ENCODE results near the gene MYDGF. TPM values are rescaled to one million over a fixed set of nuclear protein-coding genes. Genes with fewer than 3 reads are reported as not detected.

Gene MYDGF
- total and polyA plus RNA-seq, 2 of the 13 experiments (the other 11 are each of a cell fraction or from before 2014, with no cell fraction given): 116 to 198 TPM

GRCh38 chr19:4711211-4711610 lies 41.1 kb upstream of the MYDGF start:
- no peak overlapping the region for H3K4me3 ChIP-seq (replicated peaks in 1 of 3; ENCODE audit: insufficient read depth in 1 of 3, low read depth in 2 of 3, low read length in 3 of 3)
- BruUV-seq (replicated peaks): no TSS peak
- no peak for FAIRE-seq
- H3K27me3 ChIP-seq (ENCODE audit: control insufficient read depth in 1 of 2, insufficient read depth in 2 of 2, low read length in 2 of 2): no peaks in the 10 kb centered on the region
- H3K9ac ChIP-seq (ENCODE audit: insufficient read depth, low read depth, low read length): no peak overlapping the region
- no peak overlapping the region for H2AFZ ChIP-seq (ENCODE audit: low read length)
- WGBS (ENCODE audit: low lambda C conversion rate): 100% methylated on average over 4 of the region's 8 CpGs
- H3K27ac ChIP-seq (ENCODE audit: extremely low read length, insufficient read depth, low read length): no peak overlapping the region
- DNase-seq (ENCODE audit: low spot score): no peak
- peaks cover 22 to 42% of the 10 kb centered on the region in 2 experiments; a peak in 4 of 5 replicates for H3K36me3 ChIP-seq (replicated peaks in 1 of 2; ENCODE audit: control insufficient read depth in 1 of 2, insufficient read depth in 2 of 2, low read length in 2 of 2)
- no peak for ATAC-seq
- H3K79me2 ChIP-seq (ENCODE audit: insufficient read depth, low read length): no peaks in the 10 kb centered on the region
- in situ Hi-C loops (cut with HindIII; ENCODE audit: extremely low pct_ligation_motif_present, low pct_unique_long_range_greater_than_20kb) (no loop called here), intact Hi-C loops (cut with micrococcal nuclease; ENCODE audit: unreplicated experiment) (no loop called here)
- POLR2A ChIA-PET: no interaction called here
- H3K4me1 ChIP-seq (ENCODE audit: insufficient read depth, low read length): peaks cover 49% of the 10 kb centered on the region
- no peak for TF ChIP-seq HNF4G (IDR thresholded peaks at IDR 0.05; ENCODE audit: borderline replicate concordance, low read depth, low read length)
- no peak for TF ChIP-seq HNF4G (CRISPR knock-in tag; IDR thresholded peaks at IDR 0.05; ENCODE audit: borderline replicate concordance, low read depth)
- TF ChIP-seq ZNF563 (CRISPR knock-in tag; IDR thresholded peaks at IDR 0.05): no peak
- TF ChIP-seq, protein P1, sequence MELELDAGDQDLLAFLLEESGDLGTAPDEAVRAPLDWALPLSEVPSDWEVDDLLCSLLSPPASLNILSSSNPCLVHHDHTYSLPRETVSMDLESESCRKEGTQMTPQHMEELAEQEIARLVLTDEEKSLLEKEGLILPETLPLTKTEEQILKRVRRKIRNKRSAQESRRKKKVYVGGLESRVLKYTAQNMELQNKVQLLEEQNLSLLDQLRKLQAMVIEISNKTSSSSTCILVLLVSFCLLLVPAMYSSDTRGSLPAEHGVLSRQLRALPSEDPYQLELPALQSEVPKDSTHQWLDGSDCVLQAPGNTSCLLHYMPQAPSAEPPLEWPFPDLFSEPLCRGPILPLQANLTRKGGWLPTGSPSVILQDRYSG (CRISPR knock-in tag; IDR thresholded peaks at IDR 0.05): no peak
- TF ChIP-seq ZNF550 (CRISPR knock-in tag; IDR thresholded peaks at IDR 0.05; ENCODE audit: borderline replicate concordance): no peak
- TF ChIP-seq RARA (CRISPR knock-in tag; IDR thresholded peaks at IDR 0.05): no peak
- no peak for TF ChIP-seq PPARG (CRISPR knock-in tag; conservative IDR thresholded peaks at IDR 0.05)
- no peak for TF ChIP-seq ONECUT2 (CRISPR knock-in tag; IDR thresholded peaks at IDR 0.05)
- CTCF ChIA-PET (ENCODE audit: low intra/inter-chr PET ratio, low total read pairs): no interaction called here
- H3K9me3 ChIP-seq (ENCODE audit: low read length): no peaks in the 10 kb centered on the region
- no peak overlapping the region for H3K4me2 ChIP-seq (ENCODE audit: low read depth, low read length)
- peaks cover 6% of the 10 kb centered on the region; the same call in 1 of the 2 replicates for H4K20me1 ChIP-seq (ENCODE audit: insufficient read depth, low read length)

DNA sequence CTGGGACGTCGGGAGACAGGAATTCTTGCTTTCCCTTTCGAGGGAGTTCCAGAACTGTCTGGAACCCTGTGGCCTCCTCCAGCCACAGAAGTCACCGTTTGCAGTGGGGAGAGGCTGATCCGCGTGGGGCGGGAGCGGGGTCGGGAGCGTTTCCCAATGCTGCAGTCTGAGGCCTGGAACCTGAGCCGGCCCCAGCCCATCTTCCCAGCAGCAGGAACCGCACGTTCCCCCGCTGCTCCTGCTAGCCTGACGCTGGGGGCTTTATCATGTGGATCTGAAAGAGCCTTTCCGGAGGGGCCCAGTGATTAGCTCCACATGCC lies 40.1 kb upstream of the MYDGF start:
- no peak overlapping the region for H3K4me3 ChIP-seq (replicated peaks in 1 of 3; ENCODE audit: insufficient read depth in 1 of 3, low read depth in 2 of 3, low read length in 3 of 3)
- intact Hi-C loops (cut with micrococcal nuclease; ENCODE audit: unreplicated experiment): no loop called here
- peaks cover 22 to 42% of the 10 kb centered on the region in 2 experiments; a peak in 4 of 5 replicates for H3K36me3 ChIP-seq (replicated peaks in 1 of 2; ENCODE audit: control insufficient read depth in 1 of 2, insufficient read depth in 2 of 2, low read length in 2 of 2)
- DNase-seq (ENCODE audit: low spot score): no peak
- no peak overlapping the region for H3K9ac ChIP-seq (ENCODE audit: insufficient read depth, low read depth, low read length)
- no peak for FAIRE-seq
- H3K27ac ChIP-seq (ENCODE audit: extremely low read length, insufficient read depth, low read length): no peak overlapping the region
- TF ChIP-seq RBFOX2 (IDR thresholded peaks at IDR 0.05; ENCODE audit: low read depth, low read length) (0 out of 2 replicates have a peak, but pooled peaks have one; percentile 30), CC2D1A (CRISPR knock-in tag; IDR thresholded peaks at IDR 0.05) (no peak), ZNF280D (CRISPR knock-in tag; IDR thresholded peaks at IDR 0.05) (no peak), TAF1 (CRISPR knock-in tag; IDR thresholded peaks at IDR 0.05) (no peak), ZNF180 (CRISPR knock-in tag; IDR thresholded peaks at IDR 0.05; ENCODE audit: borderline replicate concordance, low read depth) (no peak)
- TF ChIP-seq, protein P2, sequence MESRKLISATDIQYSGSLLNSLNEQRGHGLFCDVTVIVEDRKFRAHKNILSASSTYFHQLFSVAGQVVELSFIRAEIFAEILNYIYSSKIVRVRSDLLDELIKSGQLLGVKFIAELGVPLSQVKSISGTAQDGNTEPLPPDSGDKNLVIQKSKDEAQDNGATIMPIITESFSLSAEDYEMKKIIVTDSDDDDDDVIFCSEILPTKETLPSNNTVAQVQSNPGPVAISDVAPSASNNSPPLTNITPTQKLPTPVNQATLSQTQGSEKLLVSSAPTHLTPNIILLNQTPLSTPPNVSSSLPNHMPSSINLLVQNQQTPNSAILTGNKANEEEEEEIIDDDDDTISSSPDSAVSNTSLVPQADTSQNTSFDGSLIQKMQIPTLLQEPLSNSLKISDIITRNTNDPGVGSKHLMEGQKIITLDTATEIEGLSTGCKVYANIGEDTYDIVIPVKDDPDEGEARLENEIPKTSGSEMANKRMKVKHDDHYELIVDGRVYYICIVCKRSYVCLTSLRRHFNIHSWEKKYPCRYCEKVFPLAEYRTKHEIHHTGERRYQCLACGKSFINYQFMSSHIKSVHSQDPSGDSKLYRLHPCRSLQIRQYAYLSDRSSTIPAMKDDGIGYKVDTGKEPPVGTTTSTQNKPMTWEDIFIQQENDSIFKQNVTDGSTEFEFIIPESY (CRISPR knock-in tag; IDR thresholded peaks at IDR 0.05): peak; percentile 57; the same call in 1 of the 2 replicates
- H4K20me1 ChIP-seq (ENCODE audit: insufficient read depth, low read length): 0 out of 2 replicates have a peak, but pooled peaks cover 2% of the 10 kb centered on the region
- WGBS (ENCODE audit: low lambda C conversion rate): over 99% methylated on average over 10 of the region's 16 CpGs
- no peaks in the 10 kb centered on the region for H3K27me3 ChIP-seq (ENCODE audit: control insufficient read depth in 1 of 2, insufficient read depth in 2 of 2, low read length in 2 of 2)
- H3K4me2 ChIP-seq (ENCODE audit: low read depth, low read length): no peak overlapping the region
- H3K4me1 ChIP-seq (ENCODE audit: insufficient read depth, low read length): peaks cover 49% of the 10 kb centered on the region
- POLR2A ChIA-PET: no interaction called here
- ATAC-seq: no peak
- H2AFZ ChIP-seq (ENCODE audit: low read length): no peak overlapping the region
- no peaks in the 10 kb centered on the region for H3K9me3 ChIP-seq (ENCODE audit: low read length)
- CTCF ChIA-PET (ENCODE audit: low intra/inter-chr PET ratio, low total read pairs): no interaction called here
- in situ Hi-C loops (cut with HindIII; ENCODE audit: extremely low pct_ligation_motif_present, low pct_unique_long_range_greater_than_20kb): no loop called here
- BruUV-seq (replicated peaks): no TSS peak
- H3K79me2 ChIP-seq (ENCODE audit: insufficient read depth, low read length): no peaks in the 10 kb centered on the region

All from HepG2 (cell line).